COLO668 (cell line): ENCODE measurements around the gene MIS18A.
"Not testable (repeated sequence)": the region's sequence is repeated elsewhere in the genome, so short reads cannot be mapped to it uniquely, and the experiment has no call there.

Experiments used
- DNase-seq: peaks from one replicate; lab custom pipeline; 2025; ENCODE audit not compliant: unreplicated experiment; lab: John Stamatoyannopoulos, UW

MIS18A gene, protein sequence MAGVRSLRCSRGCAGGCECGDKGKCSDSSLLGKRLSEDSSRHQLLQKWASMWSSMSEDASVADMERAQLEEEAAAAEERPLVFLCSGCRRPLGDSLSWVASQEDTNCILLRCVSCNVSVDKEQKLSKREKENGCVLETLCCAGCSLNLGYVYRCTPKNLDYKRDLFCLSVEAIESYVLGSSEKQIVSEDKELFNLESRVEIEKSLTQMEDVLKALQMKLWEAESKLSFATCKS

GRCh38 chr21:32278518-32279376, at the start of gene MIS18A:
Gene MIS18A, minus strand, starts transcription at chr21:32279049. Its CDS starts 35 bp downstream, at chr21:32279014.
- DNase-seq, result peak; percentile 97

DNA sequence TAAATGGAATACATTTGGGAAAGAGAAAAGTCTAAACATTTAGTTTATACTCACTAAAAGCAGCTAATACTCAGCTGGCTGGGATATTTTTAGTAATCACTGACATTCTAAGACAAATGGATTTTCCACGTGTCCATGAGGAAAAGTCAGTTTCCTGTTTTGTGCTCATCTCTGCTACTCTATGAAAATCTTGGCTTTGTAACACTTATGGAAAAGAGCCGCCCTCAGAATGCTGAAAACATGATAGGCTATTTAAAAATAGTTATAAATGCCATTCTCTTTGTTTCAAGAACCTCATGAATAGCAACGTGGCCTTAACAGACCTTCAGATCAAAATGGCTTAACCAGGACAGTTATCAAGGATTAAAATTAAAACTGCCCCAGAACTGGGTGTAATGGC, 49.7 kb upstream of the MIS18A start:
- DNase-seq, result no peak

GRCh38 chr21:32325706-32326105, 46.9 kb upstream of the MIS18A start:
- DNase-seq, result no peak

- no peak for DNase-seq
Measured at GRCh38 chr21:32322676-32323075, 43.8 kb upstream of the MIS18A start.

GRCh38 chr21:32322103-32322502, 43.3 kb upstream of the MIS18A start:
- DNase-seq, result no peak

- DNase-seq, result no peak
Measured at GRCh38 chr21:32321480-32321879, 42.6 kb upstream of the MIS18A start.

GRCh38 chr21:32320726-32321125, 41.9 kb upstream of the MIS18A start:
- no peak for DNase-seq

DNA sequence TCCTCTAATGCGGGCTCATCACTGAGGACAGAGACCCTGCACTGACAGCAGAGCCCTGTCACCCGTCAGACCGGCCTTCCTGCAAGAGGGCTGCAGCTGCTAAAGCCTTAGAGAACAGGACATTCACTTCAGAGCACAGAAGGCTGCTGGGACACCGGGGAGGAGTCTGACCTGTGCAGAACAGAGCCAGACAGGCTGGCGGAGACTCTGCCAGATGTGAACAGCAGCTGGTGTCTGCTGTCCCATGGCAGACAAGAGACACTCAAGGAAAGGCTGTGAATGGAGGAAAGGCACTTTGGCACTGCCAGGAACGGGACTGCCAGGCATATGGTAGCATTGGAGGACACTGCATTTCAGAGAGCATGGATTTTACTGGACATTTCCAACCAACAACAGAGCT, 41.2 kb upstream of the MIS18A start:
- no peak for DNase-seq

GRCh38 chr21:32319012-32319411, 40.2 kb upstream of the MIS18A start:
- DNase-seq, result no peak

DNA sequence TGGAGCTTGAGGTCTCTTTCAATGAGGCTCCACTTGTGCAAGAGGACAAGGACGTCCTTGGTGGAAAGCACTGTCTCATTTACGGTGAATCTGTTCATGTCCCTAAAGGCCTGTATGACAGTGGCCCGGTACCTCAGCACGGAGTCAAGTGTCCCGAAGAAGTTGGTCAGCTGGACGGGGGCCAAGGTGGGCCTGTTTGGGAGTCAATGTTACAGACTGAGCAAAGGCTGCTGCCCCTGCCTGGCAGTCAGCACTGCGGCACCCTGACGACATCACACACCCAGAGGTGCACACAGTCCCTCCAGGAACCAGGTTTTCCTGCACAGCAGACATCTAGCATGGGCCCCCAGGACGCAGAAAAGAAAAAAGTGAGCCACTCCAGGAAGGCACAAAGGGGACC, 38.9 kb upstream of the MIS18A start:
- DNase-seq, result no peak

DNA sequence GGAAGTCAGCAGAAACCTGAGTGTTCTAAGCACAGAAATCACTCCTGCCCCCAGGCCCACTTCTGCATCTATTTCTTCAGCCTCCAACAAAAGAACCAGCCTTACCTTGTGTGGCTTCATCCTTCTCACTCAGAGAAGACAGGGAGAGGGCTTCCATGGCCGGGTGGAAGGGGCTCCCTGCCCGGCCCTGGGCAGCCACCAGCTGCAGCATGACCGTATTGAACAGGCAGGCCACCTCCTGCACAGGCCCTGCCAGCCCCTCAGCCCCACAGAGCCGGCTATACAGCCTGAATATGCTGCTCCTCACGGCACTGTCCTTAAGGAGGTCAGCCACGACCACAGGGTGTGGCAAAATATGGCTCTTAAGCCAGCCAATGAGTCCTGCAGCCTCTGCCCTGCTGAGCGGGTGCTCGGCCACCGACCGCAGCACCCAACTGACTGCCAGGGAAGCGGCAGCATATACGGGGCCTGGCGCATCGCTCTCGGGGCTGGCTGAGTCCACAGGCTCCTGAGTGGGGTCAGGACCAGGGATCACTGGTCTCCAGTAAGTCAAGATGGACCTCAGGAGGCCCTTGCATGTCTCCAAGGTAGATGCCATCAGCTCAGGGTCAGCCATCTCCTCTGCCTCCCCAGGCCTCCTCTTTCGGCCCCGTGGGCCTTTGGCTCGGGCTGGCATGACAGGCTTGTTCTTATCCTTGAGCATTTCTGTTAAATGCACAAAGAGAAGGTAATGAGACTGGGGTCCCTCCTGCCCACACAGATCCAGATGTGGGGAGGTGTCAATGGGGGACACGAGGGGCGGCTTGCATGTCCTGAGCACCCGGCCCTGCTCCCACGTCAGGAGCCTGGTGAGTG, 37.7 kb upstream of the MIS18A start:
- no peak for DNase-seq

- DNase-seq, result no peak
Measured at GRCh38 chr21:32315511-32316281, 36.8 kb upstream of the MIS18A start.

- DNase-seq, result no peak
Measured at GRCh38 chr21:32314806-32315205, 36.0 kb upstream of the MIS18A start.

DNA sequence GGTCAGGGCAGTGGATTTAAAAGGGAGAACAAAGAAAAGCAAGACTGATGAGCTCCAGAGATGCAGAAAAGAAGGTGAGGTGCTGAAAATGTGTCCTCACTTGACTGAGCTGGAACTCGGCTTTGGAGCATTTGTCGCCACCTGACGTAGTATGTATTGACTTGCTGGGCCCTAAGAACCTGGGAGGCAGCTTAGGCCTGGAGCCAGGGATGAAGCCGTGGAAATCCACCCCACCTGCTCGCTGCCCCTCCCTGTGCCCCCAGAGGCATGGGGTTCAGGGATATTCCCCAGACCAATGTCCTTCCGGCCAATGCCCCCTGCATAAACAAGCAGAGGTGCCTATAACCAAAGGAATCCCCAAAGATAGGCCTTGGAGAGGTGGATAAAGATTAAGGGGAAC, 34.1 kb upstream of the MIS18A start:
- DNase-seq, result no peak

DNA sequence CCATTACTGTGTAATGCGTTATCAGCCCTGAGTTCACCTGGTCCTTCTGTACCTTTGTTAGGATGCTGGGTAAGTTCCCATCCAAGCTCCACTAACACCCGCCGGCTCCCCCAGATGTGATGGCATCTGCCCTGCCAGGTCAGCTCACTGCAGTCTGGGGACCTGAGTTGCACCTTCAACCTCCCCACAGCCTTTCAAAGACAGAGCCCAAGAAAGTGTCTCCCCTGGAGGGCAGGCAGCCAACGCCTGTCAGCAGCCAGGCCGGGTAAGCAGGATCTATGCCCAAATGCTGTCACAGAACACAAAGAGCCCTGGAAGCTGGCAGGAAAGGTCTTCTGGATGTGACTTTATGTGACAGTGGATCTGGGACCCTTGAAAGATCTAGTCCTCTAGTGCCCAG, 33.5 kb upstream of the MIS18A start:
- DNase-seq, result no peak

DNA sequence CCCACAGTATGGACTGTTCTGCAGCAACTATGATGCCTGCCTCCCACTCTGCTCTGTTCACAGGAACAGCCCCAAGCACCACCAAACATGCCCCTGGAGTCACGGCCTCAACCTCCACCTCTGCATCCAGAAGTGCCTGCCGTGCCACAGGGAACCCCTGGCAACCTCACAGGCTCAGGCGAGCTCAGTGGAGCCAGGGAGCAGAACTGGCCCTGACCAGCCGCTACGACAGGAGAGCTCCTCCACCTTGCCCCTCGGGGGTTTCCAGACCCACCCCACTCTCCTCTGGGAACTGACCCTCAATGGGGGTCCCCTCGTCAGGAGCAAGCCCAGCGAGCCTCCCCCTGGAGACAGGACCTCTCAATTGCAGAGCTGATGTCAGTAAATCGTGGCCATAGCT, 32.8 kb upstream of the MIS18A start:
- no peak for DNase-seq

DNA sequence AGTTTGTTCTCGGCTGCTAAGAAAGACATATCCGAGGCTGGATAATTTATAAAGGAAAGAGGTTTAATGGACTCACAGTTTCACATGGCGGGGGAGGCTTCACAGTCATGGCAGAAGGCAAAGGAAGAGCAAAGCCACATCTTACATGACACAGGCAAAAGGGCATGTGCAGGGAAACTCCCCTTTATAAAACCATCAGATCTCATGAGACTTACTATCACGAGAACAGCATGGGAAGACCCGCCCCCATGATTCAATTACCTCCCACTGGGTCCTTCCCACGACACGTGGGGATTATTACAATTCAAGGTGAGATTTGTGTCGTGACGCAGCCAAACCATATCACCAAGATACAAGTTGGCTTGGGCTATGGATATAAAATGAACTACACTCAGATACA, 32.1 kb upstream of the MIS18A start:
- not testable (repeated sequence) for DNase-seq

DNA sequence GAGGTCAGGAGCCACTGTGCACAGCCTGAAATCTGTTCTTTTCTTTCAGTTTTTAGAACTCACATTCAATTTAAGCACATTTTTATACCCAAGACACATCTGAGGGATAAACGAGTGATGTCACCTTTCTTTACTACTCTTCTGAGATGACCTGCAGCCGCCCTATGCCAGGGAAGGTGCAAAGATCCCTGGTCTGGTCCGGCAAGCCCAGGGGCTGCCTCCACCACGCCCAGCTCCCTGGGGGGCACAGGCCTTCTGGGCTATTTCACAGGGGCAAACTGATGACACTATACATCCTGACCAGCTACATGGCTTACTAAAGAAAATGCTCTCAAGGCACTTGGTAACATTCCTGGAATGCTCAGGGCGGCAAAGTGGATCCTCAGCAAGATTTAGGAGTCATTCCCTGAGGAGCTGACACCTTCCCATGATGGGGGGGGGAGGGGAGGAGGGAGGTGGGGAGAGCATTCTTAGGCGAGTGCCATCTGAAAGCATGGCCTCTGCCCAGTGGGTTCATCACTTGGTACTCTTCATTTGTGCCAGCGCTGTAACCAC, 31.1 kb upstream of the MIS18A start:
- DNase-seq, result no peak

DNA sequence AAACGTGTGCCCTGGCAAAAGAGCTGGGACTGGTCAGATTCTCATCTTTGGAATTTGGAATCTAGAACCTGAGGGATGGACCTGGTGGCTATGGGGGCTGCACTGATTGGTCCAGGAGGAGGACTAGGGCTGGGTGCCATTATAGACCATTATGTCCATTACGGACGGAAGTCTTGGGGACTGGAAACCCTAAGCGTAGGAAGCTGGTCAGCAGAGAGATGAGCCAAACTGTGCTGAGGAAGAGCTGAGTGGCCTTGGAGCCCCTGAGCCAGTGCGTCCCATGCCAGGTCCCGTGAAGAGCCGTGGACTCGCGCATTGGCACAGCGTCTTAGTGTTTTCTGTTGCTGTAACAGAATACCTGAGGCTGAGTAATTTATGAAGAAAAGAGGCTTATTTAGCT, 29.8 kb upstream of the MIS18A start:
- no peak for DNase-seq

- DNase-seq, result no peak
Measured at GRCh38 chr21:32307706-32308105, 28.9 kb upstream of the MIS18A start.
